ENCODE data around the gene DDX54.

Gene DDX54

DNA sequence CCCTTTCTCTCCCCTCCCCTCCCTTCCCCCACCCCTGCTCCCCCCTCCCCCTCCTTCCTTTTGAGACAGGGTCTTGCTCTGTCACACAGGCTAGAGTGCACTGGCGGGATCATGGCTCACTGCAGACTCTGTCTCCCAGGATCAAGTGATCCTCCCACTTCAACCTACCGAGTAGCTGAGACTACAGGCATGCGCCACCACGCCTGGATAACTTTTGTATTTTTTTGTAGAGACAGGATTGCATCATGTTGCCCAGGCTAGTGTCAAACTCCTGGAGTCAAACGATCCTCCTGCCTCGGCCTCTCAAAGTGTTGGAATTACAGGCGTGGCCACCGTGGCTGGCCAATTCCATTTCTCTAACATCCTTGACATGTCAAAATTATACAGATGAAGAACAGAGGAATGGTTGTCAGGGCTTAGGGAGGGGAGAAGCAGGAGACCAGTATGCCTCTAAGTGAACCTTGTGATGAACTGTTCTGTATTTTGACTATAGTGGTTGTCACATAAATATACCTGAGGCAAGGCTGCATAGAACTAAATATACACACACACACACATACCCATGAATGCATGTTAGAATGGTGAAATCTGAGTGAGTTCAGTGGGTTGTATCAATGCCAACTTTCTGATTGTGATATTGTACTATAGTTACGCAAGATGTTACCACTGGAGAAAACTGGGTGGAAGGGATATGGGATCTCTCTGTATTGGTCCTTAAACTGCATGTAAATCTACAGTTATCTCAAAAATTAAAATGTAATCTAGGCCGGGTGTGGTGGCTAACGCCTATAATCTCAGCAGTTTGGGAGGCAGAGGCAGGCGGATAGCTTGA lies 39.3 kb downstream of the DDX54 start:
- no peak for DNase-seq (ENCODE audit: low spot score)
- Histone ChIP-seq H2AK5ac (ENCODE audit: low read depth, low read length) (no peak overlapping the region), H3K27ac (replicated peaks; ENCODE audit: low read length) (no peak overlapping the region), H3K36me3 (replicated peaks in 1 of 2; ENCODE audit: control insufficient read depth in 2 of 2, insufficient read depth in 2 of 2, low read length in 2 of 2) (no peaks in the 10 kb centered on the region), H4K91ac (ENCODE audit: low read depth, low read length, poor library complexity) (no peak overlapping the region), H3K23ac (ENCODE audit: low read depth, low read length, poor library complexity) (no peak overlapping the region), H2AFZ (ENCODE audit: low read length) (no peak overlapping the region), H3K4me2 (ENCODE audit: insufficient read depth, low read length, poor library complexity, severe bottlenecking) (no peak overlapping the region), H3K27me3 (ENCODE audit: control insufficient read depth in 3 of 3, insufficient read depth in 3 of 3, low read depth in 1 of 3, low read length in 3 of 3) (peaks cover 0 to 14% (median 0%) of the 10 kb centered on the region in 3 experiments), H2BK12ac (ENCODE audit: low read length) (no peak overlapping the region), H3K18ac (ENCODE audit: low read length) (no peak overlapping the region), H3K9me3 (replicated peaks in 1 of 2; ENCODE audit: control insufficient read depth in 2 of 2, insufficient read depth in 1 of 2, low read depth in 1 of 2, low read length in 2 of 2) (no peaks in the 10 kb centered on the region), H3K9ac (ENCODE audit: low read depth, low read length, poor library complexity) (no peak overlapping the region), H3K14ac (ENCODE audit: low read length) (no peak overlapping the region), H2BK120ac (ENCODE audit: low read depth, low read length) (no peak overlapping the region), H4K8ac (ENCODE audit: low read depth, low read length) (no peak overlapping the region), H2BK15ac (ENCODE audit: low read length) (no peak overlapping the region), H3K4me1 (ENCODE audit: control insufficient read depth in 2 of 2, insufficient read depth in 1 of 2, low read depth in 1 of 2, low read length in 2 of 2) (peaks cover 15 to 17% of the 10 kb centered on the region in 2 donors), H3K79me1 (ENCODE audit: low read depth, low read length) (no peaks in the 10 kb centered on the region), H3K4ac (ENCODE audit: low read length) (no peak overlapping the region), H2BK5ac (ENCODE audit: low read length) (no peak overlapping the region), H3K4me3 (ENCODE audit: low read length in 2 of 2) (no peak overlapping the region)
- whole genome bisulfite sequencing, 2 donors (ENCODE audit: extremely low coverage in 2 of 2, insufficient read length in 2 of 2, insufficient replicate concordance in 1 of 2): no CpG with 5 or more reads among the region's 12 CpGs

DNA sequence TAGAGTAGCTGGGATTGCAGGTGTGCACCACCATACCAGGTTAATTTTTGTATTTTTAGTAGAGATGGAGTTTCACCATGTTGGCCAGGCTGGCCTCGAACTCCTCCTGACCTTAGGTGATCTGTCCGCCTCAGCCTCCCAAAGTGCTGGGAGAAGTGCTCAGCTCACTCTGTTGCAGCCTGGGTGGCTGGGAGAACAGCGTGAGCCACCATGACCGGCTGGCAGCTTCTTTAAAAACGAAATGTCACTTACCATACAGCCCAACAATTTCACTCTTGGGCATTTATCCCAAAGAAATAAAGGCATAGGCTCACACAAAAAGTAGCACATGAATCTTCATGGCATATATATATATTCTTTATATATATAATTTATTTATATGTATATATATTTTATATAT lies 40.5 kb downstream of the DDX54 start:
- H3K23ac ChIP-seq (ENCODE audit: low read depth, low read length, poor library complexity): no peak overlapping the region
- H3K9ac ChIP-seq (ENCODE audit: low read depth, low read length, poor library complexity): no peak overlapping the region
- no peak overlapping the region for H2AFZ ChIP-seq (ENCODE audit: low read length)
- H3K79me1 ChIP-seq (ENCODE audit: low read depth, low read length): no peaks in the 10 kb centered on the region
- no peaks in the 10 kb centered on the region for H3K36me3 ChIP-seq (replicated peaks in 1 of 2; ENCODE audit: control insufficient read depth in 2 of 2, insufficient read depth in 2 of 2, low read length in 2 of 2)
- peaks cover 0 to 10% (median 0%) of the 10 kb centered on the region in 3 experiments for H3K27me3 ChIP-seq (ENCODE audit: control insufficient read depth in 3 of 3, insufficient read depth in 3 of 3, low read depth in 1 of 3, low read length in 3 of 3)
- H3K4me2 ChIP-seq (ENCODE audit: insufficient read depth, low read length, poor library complexity, severe bottlenecking): no peak overlapping the region
- H4K8ac ChIP-seq (ENCODE audit: low read depth, low read length): no peak overlapping the region
- H2BK15ac ChIP-seq (ENCODE audit: low read length): no peak overlapping the region
- H4K91ac ChIP-seq (ENCODE audit: low read depth, low read length, poor library complexity): no peak overlapping the region
- no peaks in the 10 kb centered on the region for H3K9me3 ChIP-seq (replicated peaks in 1 of 2; ENCODE audit: control insufficient read depth in 2 of 2, insufficient read depth in 1 of 2, low read depth in 1 of 2, low read length in 2 of 2)
- H2BK12ac ChIP-seq (ENCODE audit: low read length): no peak overlapping the region
- H2BK5ac ChIP-seq (ENCODE audit: low read length): no peak overlapping the region
- no peak overlapping the region for H3K27ac ChIP-seq (replicated peaks; ENCODE audit: low read length)
- no peak overlapping the region for H3K4ac ChIP-seq (ENCODE audit: low read length)
- H2AK5ac ChIP-seq (ENCODE audit: low read depth, low read length): no peak overlapping the region
- H3K4me3 ChIP-seq (ENCODE audit: low read length in 2 of 2): no peak overlapping the region
- DNase-seq (ENCODE audit: low spot score): no peak
- H3K14ac ChIP-seq (ENCODE audit: low read length): no peak overlapping the region
- H3K4me1 ChIP-seq (ENCODE audit: control insufficient read depth in 2 of 2, insufficient read depth in 1 of 2, low read depth in 1 of 2, low read length in 2 of 2): peaks cover 6 to 8% of the 10 kb centered on the region in 2 donors
- H3K18ac ChIP-seq (ENCODE audit: low read length): no peak overlapping the region
- H2BK120ac ChIP-seq (ENCODE audit: low read depth, low read length): no peak overlapping the region
- WGBS, 2 donors (ENCODE audit: extremely low coverage in 2 of 2, insufficient read length in 2 of 2, insufficient replicate concordance in 1 of 2): no CpG with 5 or more reads among the region's 5 CpGs

DNA sequence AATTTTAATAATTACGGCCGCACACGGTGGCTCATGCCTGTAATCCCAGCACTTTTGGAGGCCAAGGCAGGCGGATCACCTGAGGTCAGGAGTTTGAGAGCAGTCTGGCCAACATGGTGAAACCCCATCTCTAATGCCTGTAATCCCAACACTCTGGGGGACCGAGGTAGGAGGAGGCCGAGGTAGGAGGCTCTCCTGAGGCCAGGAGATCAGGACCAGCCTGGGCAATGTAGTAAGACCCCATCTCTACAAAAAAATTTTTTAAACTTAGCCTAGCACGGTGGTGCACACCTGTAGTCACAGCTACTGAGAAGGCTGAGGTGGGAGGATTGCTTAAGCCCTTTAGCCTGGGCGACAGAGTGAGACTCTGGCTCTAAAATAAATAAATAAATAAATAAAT lies 41.3 kb downstream of the DDX54 start:
- H3K9ac ChIP-seq (ENCODE audit: low read depth, low read length, poor library complexity): no peak overlapping the region
- no peak overlapping the region for H2BK120ac ChIP-seq (ENCODE audit: low read depth, low read length)
- H2BK12ac ChIP-seq (ENCODE audit: low read length): no peak overlapping the region
- H2AK5ac ChIP-seq (ENCODE audit: low read depth, low read length): no peak overlapping the region
- H4K8ac ChIP-seq (ENCODE audit: low read depth, low read length): no peak overlapping the region
- H3K18ac ChIP-seq (ENCODE audit: low read length): no peak overlapping the region
- no peak overlapping the region for H3K4me2 ChIP-seq (ENCODE audit: insufficient read depth, low read length, poor library complexity, severe bottlenecking)
- H3K27ac ChIP-seq (replicated peaks; ENCODE audit: low read length): no peak overlapping the region
- H3K9me3 ChIP-seq (replicated peaks in 1 of 2; ENCODE audit: control insufficient read depth in 2 of 2, insufficient read depth in 1 of 2, low read depth in 1 of 2, low read length in 2 of 2): no peaks in the 10 kb centered on the region
- DNase-seq (ENCODE audit: low spot score): no peak
- no peak overlapping the region for H2BK5ac ChIP-seq (ENCODE audit: low read length)
- H2BK15ac ChIP-seq (ENCODE audit: low read length): no peak overlapping the region
- peaks cover 0 to 10% (median 0%) of the 10 kb centered on the region in 3 experiments for H3K27me3 ChIP-seq (ENCODE audit: control insufficient read depth in 3 of 3, insufficient read depth in 3 of 3, low read depth in 1 of 3, low read length in 3 of 3)
- peaks cover 0 to 3% of the 10 kb centered on the region in 2 donors for H3K4me1 ChIP-seq (ENCODE audit: control insufficient read depth in 2 of 2, insufficient read depth in 1 of 2, low read depth in 1 of 2, low read length in 2 of 2)
- no peak overlapping the region for H2AFZ ChIP-seq (ENCODE audit: low read length)
- no CpG with 5 or more reads among the region's 8 CpGs for WGBS, 2 donors (ENCODE audit: extremely low coverage in 2 of 2, insufficient read length in 2 of 2, insufficient replicate concordance in 1 of 2)
- no peak overlapping the region for H3K23ac ChIP-seq (ENCODE audit: low read depth, low read length, poor library complexity)
- H3K4me3 ChIP-seq (ENCODE audit: low read length in 2 of 2): no peak overlapping the region
- no peak overlapping the region for H4K91ac ChIP-seq (ENCODE audit: low read depth, low read length, poor library complexity)
- no peak overlapping the region for H3K14ac ChIP-seq (ENCODE audit: low read length)
- no peak overlapping the region for H3K4ac ChIP-seq (ENCODE audit: low read length)
- no peaks in the 10 kb centered on the region for H3K36me3 ChIP-seq (replicated peaks in 1 of 2; ENCODE audit: control insufficient read depth in 2 of 2, insufficient read depth in 2 of 2, low read length in 2 of 2)
- no peaks in the 10 kb centered on the region for H3K79me1 ChIP-seq (ENCODE audit: low read depth, low read length)

DNA sequence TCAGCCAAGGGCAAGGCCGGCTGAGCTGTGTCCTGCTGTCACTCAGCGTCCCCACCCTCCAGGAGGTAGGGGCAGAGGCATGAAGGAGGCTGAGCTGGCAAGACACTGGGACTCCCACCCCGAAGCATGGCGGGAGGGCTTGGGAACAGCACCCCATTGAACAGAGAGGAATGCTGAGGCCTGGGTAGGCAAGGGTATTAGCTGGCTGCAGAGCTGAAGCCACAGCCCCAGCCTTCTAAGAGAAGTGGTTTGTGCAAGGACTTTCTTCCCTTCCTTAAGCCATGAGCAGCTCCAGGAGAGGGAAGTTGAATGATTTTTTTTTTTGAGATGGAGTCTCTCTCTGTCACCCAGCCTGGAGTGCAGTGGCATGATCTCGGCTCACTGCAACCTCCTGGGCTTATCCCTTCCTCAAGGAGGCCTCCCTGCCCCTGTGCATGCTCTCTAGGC lies 42.4 kb downstream of the DDX54 start:
- no CpG with 5 or more reads among the region's 5 CpGs for WGBS, 2 donors (ENCODE audit: extremely low coverage in 2 of 2, insufficient read length in 2 of 2, insufficient replicate concordance in 1 of 2)
- H2BK15ac ChIP-seq (ENCODE audit: low read length): peak overlapping the region; percentile 8
- no peak overlapping the region for H2BK12ac ChIP-seq (ENCODE audit: low read length)

More for the DNA sequence above, 42.4 kb downstream of the DDX54 start:
- Histone ChIP-seq H3K27me3 (ENCODE audit: control insufficient read depth in 3 of 3, insufficient read depth in 3 of 3, low read depth in 1 of 3, low read length in 3 of 3) (peaks cover 0 to 16% (median 2%) of the 10 kb centered on the region in 3 experiments), H2AFZ (ENCODE audit: low read length) (no peak overlapping the region), H3K27ac (replicated peaks; ENCODE audit: low read length) (no peak overlapping the region), H3K4me1 (ENCODE audit: control insufficient read depth in 2 of 2, insufficient read depth in 1 of 2, low read depth in 1 of 2, low read length in 2 of 2) (peaks cover 0 to 3% of the 10 kb centered on the region in 2 donors), H2AK5ac (ENCODE audit: low read depth, low read length) (no peak overlapping the region), H3K23ac (ENCODE audit: low read depth, low read length, poor library complexity) (no peak overlapping the region), H4K8ac (ENCODE audit: low read depth, low read length) (no peak overlapping the region), H4K91ac (ENCODE audit: low read depth, low read length, poor library complexity) (no peak overlapping the region), H3K36me3 (replicated peaks in 1 of 2; ENCODE audit: control insufficient read depth in 2 of 2, insufficient read depth in 2 of 2, low read length in 2 of 2) (no peaks in the 10 kb centered on the region), H3K9me3 (replicated peaks in 1 of 2; ENCODE audit: control insufficient read depth in 2 of 2, insufficient read depth in 1 of 2, low read depth in 1 of 2, low read length in 2 of 2) (no peaks in the 10 kb centered on the region), H2BK120ac (ENCODE audit: low read depth, low read length) (no peak overlapping the region), H3K4me3 (ENCODE audit: low read length in 2 of 2) (no peak overlapping the region), H3K4ac (ENCODE audit: low read length) (no peak overlapping the region), H3K79me1 (ENCODE audit: low read depth, low read length) (no peaks in the 10 kb centered on the region), H3K18ac (ENCODE audit: low read length) (peak overlapping the region; percentile 55), H3K14ac (ENCODE audit: low read length) (no peak overlapping the region), H3K9ac (ENCODE audit: low read depth, low read length, poor library complexity) (no peak overlapping the region), H3K4me2 (ENCODE audit: insufficient read depth, low read length, poor library complexity, severe bottlenecking) (no peak overlapping the region), H2BK5ac (ENCODE audit: low read length) (no peak overlapping the region)
- DNase-seq (ENCODE audit: low spot score): no peak

Data from neuronal stem cell (in vitro differentiated cells).